ENCODE measurements around the gene SLC4A7.
"Not testable (repeated sequence)": the region's sequence is repeated elsewhere in the genome, so short reads cannot be mapped to it uniquely, and the experiment has no call there.

Gene SLC4A7

GRCh38 chr3:27484015-27484844 lies at the start of gene SLC4A7:
Gene SLC4A7, minus strand, starts transcription at chr3:27484384. Its CDS starts 258 bp downstream, at chr3:27484126.
- no peaks in the 10 kb centered on the region for H3K27me3 ChIP-seq (ENCODE audit: control insufficient read depth, insufficient read depth, low read length)
- no peaks in the 10 kb centered on the region for H3K36me3 ChIP-seq (ENCODE audit: control insufficient read depth, insufficient read depth, low read length)
- peak within 1 kb of the TSS; percentile 83 for H3K27ac ChIP-seq (ENCODE audit: low read depth, low read length)
- H3K9me3 ChIP-seq (ENCODE audit: control insufficient read depth, insufficient read depth, low read length): no peaks in the 10 kb centered on the region
- H3K4me1 ChIP-seq (ENCODE audit: control insufficient read depth, insufficient read depth, low read length): 0 out of 2 replicates have a peak, but pooled peaks cover 4% of the 10 kb centered on the region
- peak within 1 kb of the TSS; percentile 97 for H3K4me3 ChIP-seq (ENCODE audit: low read depth, low read length)
- peak within 1 kb of the TSS; percentile 93 for H3K9ac ChIP-seq (ENCODE audit: low read depth, low read length)

DNA sequence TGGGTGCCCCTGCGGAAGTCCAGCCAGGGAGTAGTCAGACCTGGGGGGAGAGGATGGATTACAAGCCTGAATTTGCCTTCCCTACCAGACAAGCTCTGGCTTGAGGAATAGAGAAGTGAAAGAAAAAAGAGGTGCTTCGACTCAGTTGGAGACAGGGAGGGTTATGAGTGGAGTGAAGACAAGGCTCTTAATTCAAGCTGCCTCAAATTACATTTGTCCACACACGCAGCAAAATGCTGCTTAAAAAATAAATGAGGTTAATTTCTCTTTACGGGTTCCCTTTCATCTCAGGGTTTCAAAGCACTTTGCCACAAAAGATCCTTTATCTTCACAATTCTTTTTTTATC lies 49.0 kb upstream of the SLC4A7 start:
- Histone ChIP-seq H3K36me3 (ENCODE audit: control insufficient read depth, insufficient read depth, low read length) (no peaks in the 10 kb centered on the region), H3K9ac (ENCODE audit: low read depth, low read length) (0 out of 2 replicates have a peak overlapping the region, but pooled peaks have one; percentile 7), H3K4me1 (ENCODE audit: control insufficient read depth, insufficient read depth, low read length) (peaks cover 45% of the 10 kb centered on the region), H3K27me3 (ENCODE audit: control insufficient read depth, insufficient read depth, low read length) (peaks cover 4% of the 10 kb centered on the region; the same call in 1 of the 2 replicates), H3K9me3 (ENCODE audit: control insufficient read depth, insufficient read depth, low read length) (no peaks in the 10 kb centered on the region), H3K27ac (ENCODE audit: low read depth, low read length) (peak overlapping the region; percentile 93), H3K4me3 (ENCODE audit: low read depth, low read length) (peak overlapping the region; percentile 26)

- no peaks in the 10 kb centered on the region for H3K36me3 ChIP-seq (ENCODE audit: control insufficient read depth, insufficient read depth, low read length)
- peaks cover 45% of the 10 kb centered on the region for H3K4me1 ChIP-seq (ENCODE audit: control insufficient read depth, insufficient read depth, low read length)
- H3K27ac ChIP-seq (ENCODE audit: low read depth, low read length): peak overlapping the region; percentile 93
- peak overlapping the region; percentile 26 for H3K4me3 ChIP-seq (ENCODE audit: low read depth, low read length)
- peaks cover 4% of the 10 kb centered on the region; the same call in 1 of the 2 replicates for H3K27me3 ChIP-seq (ENCODE audit: control insufficient read depth, insufficient read depth, low read length)
- H3K9ac ChIP-seq (ENCODE audit: low read depth, low read length): 0 out of 2 replicates have a peak overlapping the region, but pooled peaks have one; percentile 7
- no peaks in the 10 kb centered on the region for H3K9me3 ChIP-seq (ENCODE audit: control insufficient read depth, insufficient read depth, low read length)
Measured at GRCh38 chr3:27532426-27533260, 48.5 kb upstream of the SLC4A7 start.

DNA sequence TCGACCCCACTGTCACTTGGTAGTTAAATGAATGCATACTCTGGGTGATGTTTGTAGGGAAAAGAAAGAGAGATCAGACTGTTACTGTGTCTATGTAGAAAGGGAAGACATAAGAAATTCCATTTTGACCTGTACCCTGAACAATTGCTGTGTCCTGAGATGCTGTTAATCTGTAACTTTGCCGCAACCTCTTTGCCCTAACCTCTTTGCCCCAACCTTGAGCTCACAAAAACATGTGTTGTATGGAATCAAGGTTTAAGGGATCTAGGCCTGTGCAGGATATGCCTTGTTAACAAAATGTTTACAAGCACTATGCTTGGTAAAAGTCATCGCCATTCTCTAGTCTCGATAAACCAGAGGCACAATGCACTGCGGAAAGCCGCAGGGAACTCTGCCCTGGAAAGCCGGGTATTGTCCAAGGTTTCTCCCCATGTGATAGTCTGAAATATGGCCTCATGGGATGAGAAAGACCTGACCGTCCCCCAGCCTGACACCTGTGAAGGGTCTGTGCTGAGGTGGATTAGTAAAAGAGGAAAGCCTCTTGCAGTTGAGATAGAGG lies 47.1 kb upstream of the SLC4A7 start:
- H3K27ac ChIP-seq (ENCODE audit: low read depth, low read length); H3K4me3 ChIP-seq (ENCODE audit: low read depth, low read length); H3K36me3 ChIP-seq (ENCODE audit: control insufficient read depth, insufficient read depth, low read length); H3K9ac ChIP-seq (ENCODE audit: low read depth, low read length); H3K27me3 ChIP-seq (ENCODE audit: control insufficient read depth, insufficient read depth, low read length); H3K9me3 ChIP-seq (ENCODE audit: control insufficient read depth, insufficient read depth, low read length): not testable (repeated sequence)
- peaks cover 45% of the 10 kb centered on the region for H3K4me1 ChIP-seq (ENCODE audit: control insufficient read depth, insufficient read depth, low read length)

GRCh38 chr3:27528791-27529190 lies 44.6 kb upstream of the SLC4A7 start:
- Histone ChIP-seq H3K4me1 (ENCODE audit: control insufficient read depth, insufficient read depth, low read length) (peaks cover 27% of the 10 kb centered on the region), H3K27me3 (ENCODE audit: control insufficient read depth, insufficient read depth, low read length) (peaks cover 4% of the 10 kb centered on the region; the same call in 1 of the 2 replicates), H3K27ac (ENCODE audit: low read depth, low read length) (no peak overlapping the region), H3K9me3 (ENCODE audit: control insufficient read depth, insufficient read depth, low read length) (no peaks in the 10 kb centered on the region), H3K36me3 (ENCODE audit: control insufficient read depth, insufficient read depth, low read length) (no peaks in the 10 kb centered on the region), H3K9ac (ENCODE audit: low read depth, low read length) (no peak overlapping the region), H3K4me3 (ENCODE audit: low read depth, low read length) (no peak overlapping the region)

DNA sequence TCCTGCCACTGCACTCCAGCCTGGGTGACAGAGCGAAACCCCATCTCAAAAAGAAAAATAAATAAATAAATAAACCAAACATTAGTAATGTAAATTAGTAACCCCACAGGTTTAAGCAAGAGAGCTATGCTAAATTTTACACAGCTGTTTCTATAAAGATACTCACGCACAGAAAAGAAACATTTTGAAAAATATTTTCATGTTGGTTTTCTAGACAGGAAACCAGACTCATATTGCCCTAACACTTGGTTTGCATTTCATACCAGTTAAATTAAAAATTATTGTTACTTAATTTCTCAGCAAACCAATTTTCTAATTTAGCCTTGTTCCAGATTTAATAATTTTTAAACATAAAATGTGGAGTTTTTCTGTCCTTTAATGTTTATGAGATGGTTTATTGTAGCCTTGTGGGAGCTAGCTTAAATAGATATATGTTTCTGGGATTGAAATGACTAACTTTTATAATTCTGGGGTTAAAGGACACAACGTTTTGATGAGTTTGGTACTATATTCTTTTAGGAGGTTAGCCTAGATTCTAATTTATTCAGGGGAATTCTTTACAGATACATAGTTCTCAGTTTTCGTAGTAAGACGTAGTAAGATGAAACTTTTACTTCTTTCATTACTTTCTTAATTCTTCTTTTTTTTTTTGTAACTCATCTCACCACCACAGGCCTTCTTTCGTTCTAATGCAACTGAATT lies 42.6 kb upstream of the SLC4A7 start:
- H3K4me3 ChIP-seq (ENCODE audit: low read depth, low read length): no peak overlapping the region
- no peaks in the 10 kb centered on the region for H3K36me3 ChIP-seq (ENCODE audit: control insufficient read depth, insufficient read depth, low read length)
- peaks cover 10% of the 10 kb centered on the region for H3K4me1 ChIP-seq (ENCODE audit: control insufficient read depth, insufficient read depth, low read length)
- no peak overlapping the region for H3K27ac ChIP-seq (ENCODE audit: low read depth, low read length)
- H3K9ac ChIP-seq (ENCODE audit: low read depth, low read length): no peak overlapping the region
- no peaks in the 10 kb centered on the region for H3K9me3 ChIP-seq (ENCODE audit: control insufficient read depth, insufficient read depth, low read length)
- peaks cover 4% of the 10 kb centered on the region; the same call in 1 of the 2 replicates for H3K27me3 ChIP-seq (ENCODE audit: control insufficient read depth, insufficient read depth, low read length)

GRCh38 chr3:27521872-27522265 lies 37.7 kb upstream of the SLC4A7 start:
- no peaks in the 10 kb centered on the region for H3K27me3 ChIP-seq (ENCODE audit: control insufficient read depth, insufficient read depth, low read length)
- H3K36me3 ChIP-seq (ENCODE audit: control insufficient read depth, insufficient read depth, low read length): no peaks in the 10 kb centered on the region
- H3K9me3 ChIP-seq (ENCODE audit: control insufficient read depth, insufficient read depth, low read length): no peaks in the 10 kb centered on the region
- H3K4me1 ChIP-seq (ENCODE audit: control insufficient read depth, insufficient read depth, low read length): no peaks in the 10 kb centered on the region
- no peak overlapping the region for H3K9ac ChIP-seq (ENCODE audit: low read depth, low read length)
- H3K4me3 ChIP-seq (ENCODE audit: low read depth, low read length): no peak overlapping the region
- H3K27ac ChIP-seq (ENCODE audit: low read depth, low read length): no peak overlapping the region

DNA sequence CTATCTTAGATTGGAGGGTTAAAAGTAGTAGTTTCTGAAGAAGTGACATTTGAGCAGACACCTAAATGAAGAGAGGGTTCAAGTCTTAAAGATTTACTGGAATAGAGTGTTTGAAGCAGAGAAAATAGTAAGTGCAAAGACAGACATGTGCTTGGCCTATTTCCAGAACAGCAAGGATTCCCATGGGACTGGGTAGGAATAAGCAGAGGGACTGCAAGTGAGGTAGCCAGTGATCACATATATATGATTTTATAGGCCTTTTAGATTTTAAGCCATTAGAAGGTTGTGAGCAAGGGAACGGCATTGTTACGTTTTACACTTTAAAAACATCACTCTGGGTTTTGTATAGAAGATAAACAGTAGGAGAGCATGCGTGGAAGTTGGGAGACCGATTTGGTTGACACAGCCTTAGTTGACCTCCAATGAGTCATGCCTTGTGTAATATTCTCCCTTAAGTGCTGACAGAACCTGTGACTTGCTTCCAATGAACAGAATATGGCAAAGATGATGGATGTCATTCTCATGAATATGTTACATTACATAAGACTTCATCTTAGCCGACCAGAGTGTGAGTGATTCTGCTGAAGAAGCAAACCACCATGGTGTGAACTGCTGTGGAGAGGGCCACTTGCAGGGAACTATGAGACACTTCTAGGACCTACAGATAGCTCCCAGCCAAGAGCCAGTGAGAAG lies 37.1 kb upstream of the SLC4A7 start:
- Histone ChIP-seq H3K4me1 (ENCODE audit: control insufficient read depth, insufficient read depth, low read length) (no peaks in the 10 kb centered on the region), H3K4me3 (ENCODE audit: low read depth, low read length) (no peak overlapping the region), H3K9ac (ENCODE audit: low read depth, low read length) (no peak overlapping the region), H3K36me3 (ENCODE audit: control insufficient read depth, insufficient read depth, low read length) (no peaks in the 10 kb centered on the region), H3K9me3 (ENCODE audit: control insufficient read depth, insufficient read depth, low read length) (no peaks in the 10 kb centered on the region), H3K27ac (ENCODE audit: low read depth, low read length) (no peak overlapping the region), H3K27me3 (ENCODE audit: control insufficient read depth, insufficient read depth, low read length) (no peaks in the 10 kb centered on the region)

- H3K27ac ChIP-seq (ENCODE audit: low read depth, low read length): no peak overlapping the region
- no peaks in the 10 kb centered on the region for H3K27me3 ChIP-seq (ENCODE audit: control insufficient read depth, insufficient read depth, low read length)
- H3K4me1 ChIP-seq (ENCODE audit: control insufficient read depth, insufficient read depth, low read length): no peaks in the 10 kb centered on the region
- no peaks in the 10 kb centered on the region for H3K9me3 ChIP-seq (ENCODE audit: control insufficient read depth, insufficient read depth, low read length)
- no peaks in the 10 kb centered on the region for H3K36me3 ChIP-seq (ENCODE audit: control insufficient read depth, insufficient read depth, low read length)
- H3K4me3 ChIP-seq (ENCODE audit: low read depth, low read length): no peak overlapping the region
- no peak overlapping the region for H3K9ac ChIP-seq (ENCODE audit: low read depth, low read length)
Measured at GRCh38 chr3:27511724-27512422, 27.7 kb upstream of the SLC4A7 start.
